Mononuclear cell (primary cell): ENCODE results near the gene NMB. TPM values are rescaled to one million over a fixed set of nuclear protein-coding genes. Genes with fewer than 3 reads are reported as not detected.
"Not testable (repeated sequence)": the region's sequence is repeated elsewhere in the genome, so short reads cannot be mapped to it uniquely, and the experiment has no call there.

Experiments
- H3K27me3 ChIP-seq: 2 replicates; pipeline ENCODE4 v1.6.0; 2011; ENCODE audit warnings: low read length, control low read depth; ENCODE audit not compliant: insufficient read depth
- H3K4me1 ChIP-seq: 2 replicates; pipeline ENCODE4 v1.5.1; 2011; ENCODE audit warnings: mild to moderate bottlenecking, low read length, control low read depth; ENCODE audit not compliant: insufficient read depth
- H3K4me3 ChIP-seq: 2 replicates; pipeline ENCODE4 v1.5.1; 2011; ENCODE audit warnings: mild to moderate bottlenecking, low read length, moderate library complexity
- H3K9me3 ChIP-seq: 2 replicates; pipeline ENCODE4 v1.5.1; 2011; ENCODE audit warnings: low read depth, mild to moderate bottlenecking, control low read depth, low read length
- total RNA-seq: library from RNA; depleted of rRNA; stranded (reverse); fragments of >200 nt; gene quantifications from one replicate; pipeline ENCODE4 v1.2.3, GENCODE V29; 2012

NMB gene
- total RNA-seq, 1 donor: 1.5 TPM

- H3K4me3 ChIP-seq: no peak overlapping the region
- H3K9me3 ChIP-seq: no peaks in the 10 kb centered on the region
- H3K27me3 ChIP-seq: no peaks in the 10 kb centered on the region
- peaks cover 8% of the 10 kb centered on the region for H3K4me1 ChIP-seq
Measured at GRCh38 chr15:84645496-84645895, 12.5 kb downstream of the NMB start.

GRCh38 chr15:84643838-84644237, 14.2 kb downstream of the NMB start:
- Histone ChIP-seq H3K4me1 (peaks cover 7% of the 10 kb centered on the region), H3K27me3 (no peaks in the 10 kb centered on the region), H3K9me3 (no peaks in the 10 kb centered on the region), H3K4me3 (no peak overlapping the region)

- not testable (repeated sequence) for H3K4me3 ChIP-seq, H3K27me3 ChIP-seq, H3K4me1 ChIP-seq, H3K9me3 ChIP-seq
Measured at GRCh38 chr15:84642640-84643039, 15.4 kb downstream of the NMB start.

- not testable (repeated sequence) for H3K4me3 ChIP-seq, H3K9me3 ChIP-seq, H3K27me3 ChIP-seq, H3K4me1 ChIP-seq
Measured at GRCh38 chr15:84641871-84642270, 16.1 kb downstream of the NMB start.

GRCh38 chr15:84638103-84638502, 19.9 kb downstream of the NMB start:
- peaks cover 22% of the 10 kb centered on the region for H3K4me1 ChIP-seq
- H3K27me3 ChIP-seq: no peaks in the 10 kb centered on the region
- H3K9me3 ChIP-seq: no peaks in the 10 kb centered on the region
- H3K4me3 ChIP-seq: no peak overlapping the region

- Histone ChIP-seq H3K4me1 (peaks cover 44% of the 10 kb centered on the region), H3K9me3 (no peaks in the 10 kb centered on the region), H3K4me3 (peak overlapping the region; percentile 62), H3K27me3 (no peaks in the 10 kb centered on the region)
Measured at GRCh38 chr15:84634228-84634837, 23.7 kb downstream of the NMB start.

GRCh38 chr15:84633311-84634227, 24.4 kb downstream of the NMB start:
- H3K4me1 ChIP-seq: peaks cover 44% of the 10 kb centered on the region
- H3K27me3 ChIP-seq: no peaks in the 10 kb centered on the region
- H3K9me3 ChIP-seq: no peaks in the 10 kb centered on the region
- H3K4me3 ChIP-seq: peak overlapping the region; percentile 62

GRCh38 chr15:84631706-84632272, 26.2 kb downstream of the NMB start:
- Histone ChIP-seq H3K9me3 (no peaks in the 10 kb centered on the region), H3K4me1 (peaks cover 44% of the 10 kb centered on the region), H3K4me3 (peak overlapping the region; percentile 64), H3K27me3 (no peaks in the 10 kb centered on the region)

- H3K27me3 ChIP-seq: no peaks in the 10 kb centered on the region
- H3K4me1 ChIP-seq: peaks cover 25% of the 10 kb centered on the region
- no peaks in the 10 kb centered on the region for H3K9me3 ChIP-seq
- H3K4me3 ChIP-seq: no peak overlapping the region
Measured at GRCh38 chr15:84629033-84629432, 29.0 kb downstream of the NMB start.

GRCh38 chr15:84625123-84625522, 32.9 kb downstream of the NMB start:
- peaks cover 18% of the 10 kb centered on the region for H3K9me3 ChIP-seq
- no peaks in the 10 kb centered on the region for H3K4me1 ChIP-seq
- H3K27me3 ChIP-seq: no peaks in the 10 kb centered on the region
- no peak overlapping the region for H3K4me3 ChIP-seq

GRCh38 chr15:84624359-84624758, 33.6 kb downstream of the NMB start:
- peaks cover 20% of the 10 kb centered on the region for H3K9me3 ChIP-seq
- no peaks in the 10 kb centered on the region for H3K4me1 ChIP-seq
- H3K27me3 ChIP-seq: no peaks in the 10 kb centered on the region
- no peak overlapping the region for H3K4me3 ChIP-seq

GRCh38 chr15:84621358-84621979, 36.5 kb downstream of the NMB start:
- Histone ChIP-seq H3K4me3 (no peak overlapping the region), H3K4me1 (peaks cover 6% of the 10 kb centered on the region), H3K27me3 (no peaks in the 10 kb centered on the region), H3K9me3 (peaks cover 20% of the 10 kb centered on the region)

- Histone ChIP-seq H3K4me3 (no peak overlapping the region), H3K27me3 (no peaks in the 10 kb centered on the region), H3K9me3 (peaks cover 20% of the 10 kb centered on the region), H3K4me1 (peaks cover 13% of the 10 kb centered on the region)
Measured at GRCh38 chr15:84620626-84621025, 37.4 kb downstream of the NMB start.

- Histone ChIP-seq H3K4me1 (peaks cover 13% of the 10 kb centered on the region), H3K4me3 (no peak overlapping the region), H3K27me3 (no peaks in the 10 kb centered on the region), H3K9me3 (peaks cover 13% of the 10 kb centered on the region)
Measured at GRCh38 chr15:84616235-84616634, 41.8 kb downstream of the NMB start.

GRCh38 chr15:84611631-84612030, 46.4 kb downstream of the NMB start:
- Histone ChIP-seq H3K4me3 (no peak overlapping the region), H3K9me3 (no peaks in the 10 kb centered on the region), H3K4me1 (peaks cover 9% of the 10 kb centered on the region), H3K27me3 (no peaks in the 10 kb centered on the region)
